CD4-positive, alpha-beta T cell treated with Interleukin-1 beta for 1 hour (primary cell): ENCODE results near the gene NDOR1.

ENCODE experiments used
- DNase-seq, 2 donors: peaks; one replicate each; pipeline ENCODE4 v3.0.0-alpha.2; 2020 to 2022

NDOR1 gene

GRCh38 chr9:137205126-137206069 lies at the start of gene NDOR1, which contains the start of gene TMEM203:
TSS of gene NDOR1 (plus strand) at chr9:137205700. CDS start at chr9:137205778, 78 bp downstream.
TSS of gene TMEM203 (minus strand) at chr9:137205648. CDS start at chr9:137205414, 234 bp downstream.
- DNase-seq = peak; percentile 90 to 92

GRCh38 chr9:137156567-137157375 lies 48.7 kb upstream of the NDOR1 start:
- peak; percentile 42 to 57 for DNase-seq

GRCh38 chr9:137157618-137158415 lies 47.7 kb upstream of the NDOR1 start:
- DNase-seq = no peak

GRCh38 chr9:137158625-137159024 lies 46.9 kb upstream of the NDOR1 start:
- DNase-seq = no peak

GRCh38 chr9:137159105-137160053 lies 46.1 kb upstream of the NDOR1 start:
- DNase-seq = no peak

GRCh38 chr9:137160054-137160425 lies 45.5 kb upstream of the NDOR1 start:
- DNase-seq = no peak

- no peak for DNase-seq
Observed at GRCh38 chr9:137160716-137161557, 44.6 kb upstream of the NDOR1 start.

GRCh38 chr9:137161558-137162486 lies 43.7 kb upstream of the NDOR1 start:
- no peak for DNase-seq

- DNase-seq = peak in 1 of 2 donors; percentile 12
Observed at GRCh38 chr9:137162505-137163364, 42.8 kb upstream of the NDOR1 start.

- no peak for DNase-seq
Observed at GRCh38 chr9:137163365-137163715, 42.2 kb upstream of the NDOR1 start.

GRCh38 chr9:137163805-137164204 lies 41.7 kb upstream of the NDOR1 start:
- DNase-seq = no peak

GRCh38 chr9:137164370-137165249 lies 40.9 kb upstream of the NDOR1 start:
- DNase-seq = no peak

- DNase-seq = no peak
Observed at GRCh38 chr9:137165250-137165836, 40.2 kb upstream of the NDOR1 start.

GRCh38 chr9:137166380-137167229 lies 38.9 kb upstream of the NDOR1 start:
- DNase-seq = no peak

- DNase-seq = no peak
Observed at GRCh38 chr9:137167277-137167746, 38.2 kb upstream of the NDOR1 start.
